ENCODE results near the gene IMMP2L.
"Not testable (repeated sequence)": the region's sequence is repeated elsewhere in the genome, so short reads cannot be mapped to it uniquely, and the experiment has no call there.

IMMP2L gene

GRCh38 chr7:110941385-110941784, 620.9 kb downstream of the IMMP2L start:
- Mint-ChIP-seq H3K4me1 (peaks cover 20% of the 10 kb centered on the region), H3K9me3 (peaks cover 4% of the 10 kb centered on the region), H3K27me3 (ENCODE audit: low read depth) (no peaks in the 10 kb centered on the region), H3K36me3 (ENCODE audit: low read depth) (no peaks in the 10 kb centered on the region), H3K4me3 (no peak overlapping the region), H3K27ac (peak overlapping the region in 1 of 3 experiments; percentile 69)
- TF ChIP-seq, protein P1, sequence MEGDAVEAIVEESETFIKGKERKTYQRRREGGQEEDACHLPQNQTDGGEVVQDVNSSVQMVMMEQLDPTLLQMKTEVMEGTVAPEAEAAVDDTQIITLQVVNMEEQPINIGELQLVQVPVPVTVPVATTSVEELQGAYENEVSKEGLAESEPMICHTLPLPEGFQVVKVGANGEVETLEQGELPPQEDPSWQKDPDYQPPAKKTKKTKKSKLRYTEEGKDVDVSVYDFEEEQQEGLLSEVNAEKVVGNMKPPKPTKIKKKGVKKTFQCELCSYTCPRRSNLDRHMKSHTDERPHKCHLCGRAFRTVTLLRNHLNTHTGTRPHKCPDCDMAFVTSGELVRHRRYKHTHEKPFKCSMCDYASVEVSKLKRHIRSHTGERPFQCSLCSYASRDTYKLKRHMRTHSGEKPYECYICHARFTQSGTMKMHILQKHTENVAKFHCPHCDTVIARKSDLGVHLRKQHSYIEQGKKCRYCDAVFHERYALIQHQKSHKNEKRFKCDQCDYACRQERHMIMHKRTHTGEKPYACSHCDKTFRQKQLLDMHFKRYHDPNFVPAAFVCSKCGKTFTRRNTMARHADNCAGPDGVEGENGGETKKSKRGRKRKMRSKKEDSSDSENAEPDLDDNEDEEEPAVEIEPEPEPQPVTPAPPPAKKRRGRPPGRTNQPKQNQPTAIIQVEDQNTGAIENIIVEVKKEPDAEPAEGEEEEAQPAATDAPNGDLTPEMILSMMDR (IDR thresholded peaks at IDR 0.05; ENCODE audit: unreplicated experiment in 3 of 3): no peak

GRCh38 chr7:110940756-110941155, 621.5 kb downstream of the IMMP2L start:
- Mint-ChIP-seq H3K27ac (no peak overlapping the region), H3K4me1 (peaks cover 20% of the 10 kb centered on the region), H3K9me3 (peaks cover 5% of the 10 kb centered on the region), H3K36me3 (ENCODE audit: low read depth) (no peaks in the 10 kb centered on the region), H3K4me3 (no peak overlapping the region), H3K27me3 (ENCODE audit: low read depth) (no peaks in the 10 kb centered on the region)
- TF ChIP-seq, protein P1 (IDR thresholded peaks at IDR 0.05; ENCODE audit: unreplicated experiment in 3 of 3): no peak

- H3K4me3 Mint-ChIP-seq: no peak overlapping the region
- peaks cover 21% of the 10 kb centered on the region for H3K9me3 Mint-ChIP-seq
- H3K27me3 Mint-ChIP-seq (ENCODE audit: low read depth): no peaks in the 10 kb centered on the region
- peaks cover 5% of the 10 kb centered on the region for H3K36me3 Mint-ChIP-seq (ENCODE audit: low read depth)
- peak overlapping the region in 2 of 3 experiments; percentile 15 to 20 for H3K27ac Mint-ChIP-seq
- TF ChIP-seq, protein P1 (IDR thresholded peaks at IDR 0.05; ENCODE audit: unreplicated experiment in 3 of 3): no peak
- peaks cover 8% of the 10 kb centered on the region for H3K4me1 Mint-ChIP-seq
Measured at GRCh38 chr7:110938165-110938564, 624.1 kb downstream of the IMMP2L start.

- not testable (repeated sequence) for H3K36me3 Mint-ChIP-seq (ENCODE audit: low read depth); H3K4me3 Mint-ChIP-seq; H3K27ac Mint-ChIP-seq; H3K27me3 Mint-ChIP-seq (ENCODE audit: low read depth); H3K4me1 Mint-ChIP-seq
- H3K9me3 Mint-ChIP-seq: peaks cover 23% of the 10 kb centered on the region
Measured at GRCh38 chr7:110936665-110937064, 625.6 kb downstream of the IMMP2L start.

DNA sequence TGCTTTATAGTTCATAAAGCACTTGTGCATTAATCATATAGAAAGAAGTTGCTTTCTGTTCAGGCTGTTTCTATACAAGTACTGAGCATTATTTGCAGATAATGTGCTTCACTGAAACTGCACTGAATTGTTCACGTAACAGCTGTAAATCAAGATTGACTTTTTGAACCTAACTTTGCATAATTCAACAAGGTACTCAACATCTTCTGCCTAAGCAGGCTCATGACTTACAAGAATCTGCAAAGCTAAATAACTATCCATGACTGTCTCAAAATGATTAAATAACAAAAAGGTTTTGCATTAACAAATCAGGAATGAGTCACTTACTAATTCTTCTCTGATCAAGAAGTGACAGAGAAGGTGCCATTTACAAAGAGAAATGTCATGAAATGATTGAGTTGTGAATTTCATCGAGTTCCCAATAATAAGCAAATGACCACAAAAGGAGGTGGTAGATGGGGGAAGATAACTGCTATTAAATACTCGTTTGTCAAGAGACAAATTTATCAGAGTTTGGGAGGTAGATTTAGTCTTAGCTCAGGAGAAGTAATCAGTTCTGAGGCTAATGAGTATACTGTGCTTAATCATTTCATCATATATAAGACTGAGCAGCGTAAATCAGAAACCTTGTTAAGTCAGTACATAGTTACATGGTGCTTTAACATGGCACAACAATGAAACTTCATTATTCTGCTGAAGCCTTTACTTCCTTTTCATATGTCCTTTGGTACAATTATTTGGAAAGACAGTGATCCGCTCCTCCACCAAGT, 632.6 kb downstream of the IMMP2L start:
- TF ChIP-seq, protein P1 (IDR thresholded peaks at IDR 0.05; ENCODE audit: unreplicated experiment in 3 of 3): no peak
- Mint-ChIP-seq H3K27ac (peak overlapping the region; percentile 6 to 47 (median 16)), H3K4me1 (peaks cover 8% of the 10 kb centered on the region), H3K27me3 (ENCODE audit: low read depth) (no peaks in the 10 kb centered on the region), H3K4me3 (no peak overlapping the region), H3K9me3 (peaks cover 10% of the 10 kb centered on the region), H3K36me3 (ENCODE audit: low read depth) (peaks cover 5% of the 10 kb centered on the region)

GRCh38 chr7:110922906-110923305, 639.4 kb downstream of the IMMP2L start:
- H3K9me3 Mint-ChIP-seq: no peaks in the 10 kb centered on the region
- no peak overlapping the region for H3K4me3 Mint-ChIP-seq
- TF ChIP-seq, protein P1 (IDR thresholded peaks at IDR 0.05; ENCODE audit: unreplicated experiment in 3 of 3): no peak
- peak overlapping the region in 1 of 3 experiments; percentile 74 for H3K27ac Mint-ChIP-seq
- no peaks in the 10 kb centered on the region for H3K27me3 Mint-ChIP-seq (ENCODE audit: low read depth)
- no peaks in the 10 kb centered on the region for H3K36me3 Mint-ChIP-seq (ENCODE audit: low read depth)
- peaks cover 9% of the 10 kb centered on the region for H3K4me1 Mint-ChIP-seq
